Ovary (tissue), 9 donors: ENCODE measurements around the gene WWTR1. TPM values are rescaled to one million over a fixed set of nuclear protein-coding genes. Genes with fewer than 3 reads are reported as not detected.

Experiments
- DNase-seq, 5 donors: peaks; one replicate each; pipeline ENCODE4 v3.0.0-alpha.2; 2019 to 2020
- H3K27ac ChIP-seq, 2 donors: fragments of 200-600 bp; one replicate each; pipeline versions ENCODE4 v1.5.1 to v1.8.0; 2019 to 2022
- H3K27me3 ChIP-seq: fragments of 200-600 bp; one replicate; pipeline ENCODE4 v1.8.0; 2022
- H3K36me3 ChIP-seq: fragments of 200-600 bp; sonication (generic); one replicate; pipeline ENCODE4 v1.5.1; 2019
- H3K4me1 ChIP-seq: one replicate; pipeline ENCODE4 v1.8.1; 2013; ENCODE audit warnings: mild to moderate bottlenecking, moderate library complexity; ENCODE audit not compliant: insufficient read depth
- H3K4me3 ChIP-seq: fragments of 200-600 bp; sonication (generic); one replicate; pipeline ENCODE4 v1.5.1; 2017
- H3K9me3 ChIP-seq, 2 donors: fragments of 200-600 bp in 1 of 2; sonication (generic) in 1 of 2; one replicate each; pipeline versions ENCODE4 v1.5.1 to v1.8.1; 2013 to 2019; ENCODE audit warnings: mild to moderate bottlenecking in 1 of 2, moderate library complexity in 1 of 2
- CTCF ChIP-seq, 3 donors: fragments of 450-650 bp in 2 of 3; fragments of 200-600 bp in 1 of 3; IDR thresholded peaks; one replicate each; pipeline versions ENCODE4 v1.5.1 to v1.8.0; 2016 to 2022; ENCODE audit warnings: antibody characterized with exemption in 3 of 3, mild to moderate bottlenecking in 1 of 3
- EP300 ChIP-seq: sonication (generic); formaldehyde crosslinking; IDR thresholded peaks from one replicate; pipeline ENCODE4 v1.6.1; 2017; ENCODE audit warnings: antibody characterized with exemption
- POLR2A ChIP-seq: fragments of 450-650 bp; IDR thresholded peaks from one replicate; pipeline ENCODE4 v1.6.1; 2017; ENCODE audit warnings: antibody characterized with exemption, mild to moderate bottlenecking, moderate library complexity
- WGBS, 3 donors: extraction: QIAGEN DNeasy Blood & Tissue Kit in 1 of 3; methylation state at CpG; one replicate each; pipeline versions ENCODE4 v1.1.5 to v1.1.7; 2013 to 2017; 5-methylcytosine and 5-hydroxymethylcytosine counted together
- intact Hi-C, 4 donors: fragments of 100-400 bp; cut with DNase I; formaldehyde crosslinking; loops; one replicate each; pipeline versions ENCODE4 v1.11.0 to v1.15.1; 2022 to 2023
- polyA plus RNA-seq, 2 donors: library from polyadenylated mRNA; stranded (reverse); fragments of 200-250 nt in 1 of 2; fragments of 350-450 nt in 1 of 2; fragmentation: Illumina TruSeq in 1 of 2; extraction: RNeasy Lipid Tissue Mini Kit (QIAGEN cat#74804) in 1 of 2; gene quantifications; one replicate each; pipeline ENCODE4 v1.2.3, GENCODE V29; 2013 to 2014
- total RNA-seq, 7 donors: library from RNA; depleted of rRNA in 2 of 7; stranded (reverse); fragments of >200 nt in 2 of 7; fragmentation: NEBNext Ultra II Directional in 3 of 7; extraction: Animal tissue kit (Norgen Biotek cat#: 25700) in 3 of 7; gene quantifications; one replicate each; pipeline versions ENCODE4 v1.1.0 to v1.2.4, GENCODE V29; 2016 to 2023
- donor health status: DM: no; HTN: no; CAD: no; lungs with moderate emphysema.
- donor health status: DM: no; HTN: no; CAD: no.
- donor health status: Bipolar disorder and iron deficiency.
- donor health status: DM: yes; HTN: yes; CAD: no.
- donor health status: DM: no; HTN: no; CAD: no.
- donor health status: DM: yes; HTN: yes; CAD: no.

WWTR1 gene
- total and polyA plus RNA-seq, 9 donors = 65.4 to 160 (median 96.4) TPM

GRCh38 chr3:149586871-149587270 lies 71.0 kb downstream of the WWTR1 start:
- Histone ChIP-seq H3K27ac (no peak overlapping the region), H3K36me3 (no peaks in the 10 kb centered on the region), H3K4me1 (peaks cover 12% of the 10 kb centered on the region), H3K27me3 (no peaks in the 10 kb centered on the region), H3K9me3 (no peaks in the 10 kb centered on the region), H3K4me3 (no peak overlapping the region)
- intact Hi-C loops = loop anchor here in 1 of 4 donors (10.0 kb wide), 1 partner anchor 68 kb away; the partner anchor contains the start of gene WWTR1
- 88 to 96% (median 92%) methylated on average over 1 of the region's 1 CpG for WGBS, 3 donors
- no peak for DNase-seq
- TF ChIP-seq POLR2A (no peak), EP300 (no peak), CTCF (IDR thresholded peaks at IDR 0.05) (no peak)

DNA sequence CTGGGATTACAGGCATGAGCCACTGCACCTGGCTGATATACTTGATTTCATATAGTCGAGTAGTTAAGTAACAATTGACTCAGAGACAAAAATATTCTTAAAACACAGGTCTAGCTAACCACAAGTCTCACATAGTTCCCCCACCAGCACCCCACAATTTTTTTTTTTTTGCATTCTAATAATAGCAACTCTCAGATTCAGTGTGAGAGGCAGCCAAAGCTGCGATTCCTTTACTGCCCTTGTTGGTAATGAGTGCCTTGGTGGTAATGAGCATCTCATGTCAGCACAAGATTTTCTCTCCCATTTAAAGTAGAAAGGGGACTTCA lies 72.5 kb downstream of the WWTR1 start:
- Histone ChIP-seq H3K36me3 (no peaks in the 10 kb centered on the region), H3K27me3 (no peaks in the 10 kb centered on the region), H3K4me1 (peaks cover 17% of the 10 kb centered on the region)

DNA sequence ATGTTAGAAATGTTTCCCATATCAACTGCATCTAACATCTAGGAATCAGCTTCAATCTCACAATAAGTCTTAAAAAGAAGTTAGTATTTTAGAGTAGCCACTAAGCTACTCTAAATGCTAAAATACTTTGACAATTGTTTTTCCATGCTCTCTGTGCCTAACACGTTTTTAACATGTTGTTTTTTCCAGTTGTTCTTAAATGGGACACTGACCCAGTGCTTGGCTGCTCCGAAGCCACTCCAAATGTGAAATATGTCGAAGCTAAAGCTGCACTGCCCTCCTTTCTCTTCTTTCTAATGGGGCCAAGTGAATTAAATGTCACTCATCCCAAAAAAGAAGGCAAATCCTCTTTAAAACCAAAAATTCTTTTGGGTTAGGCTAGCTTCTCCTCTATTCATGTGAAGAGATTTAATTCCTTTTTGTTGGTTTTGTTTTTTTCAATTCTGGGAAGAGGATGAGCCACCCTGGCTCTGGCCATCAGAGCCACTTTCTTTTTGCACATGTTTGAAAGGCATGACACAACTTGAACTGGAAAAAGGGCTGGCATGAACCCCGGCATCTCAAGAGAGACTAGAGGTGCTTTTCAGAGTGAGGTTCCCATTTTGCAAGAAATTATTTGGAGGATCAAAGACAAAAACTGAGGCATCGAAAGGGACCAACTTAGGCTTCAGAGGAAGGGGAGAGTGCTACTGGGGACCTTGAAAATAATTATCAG lies 73.7 kb downstream of the WWTR1 start:
- H3K36me3 ChIP-seq = no peaks in the 10 kb centered on the region
- no peaks in the 10 kb centered on the region for H3K27me3 ChIP-seq
- no peak overlapping the region for H3K4me3 ChIP-seq
- H3K9me3 ChIP-seq = no peaks in the 10 kb centered on the region
- TF ChIP-seq CTCF (IDR thresholded peaks at IDR 0.05) (no peak), EP300 (no peak), POLR2A (no peak)
- intact Hi-C loops = loop anchor here in 1 of 4 donors (10.0 kb wide), 1 partner anchor 71 kb away; the partner anchor contains the start of gene WWTR1
- WGBS, 3 donors = 45 to 48% (median 46%) methylated on average over 5 of the region's 5 CpGs
- no peak for DNase-seq
- H3K27ac ChIP-seq = no peak overlapping the region
- H3K4me1 ChIP-seq = peaks cover 19% of the 10 kb centered on the region

More for the DNA sequence above, 72.5 kb downstream of the WWTR1 start:
- Histone ChIP-seq H3K9me3 (no peaks in the 10 kb centered on the region), H3K27ac (no peak overlapping the region), H3K4me3 (no peak overlapping the region)
- DNase-seq = no peak
- no peak for TF ChIP-seq CTCF (IDR thresholded peaks at IDR 0.05)
- no peak for TF ChIP-seq POLR2A
- no peak for TF ChIP-seq EP300
- 65 to 84% (median 65%) methylated on average over 2 of the region's 2 CpGs for WGBS, 3 donors
- intact Hi-C loops = loop anchor here in 1 of 4 donors (10.0 kb wide), 1 partner anchor 69 kb away; the partner anchor contains the start of gene WWTR1

DNA sequence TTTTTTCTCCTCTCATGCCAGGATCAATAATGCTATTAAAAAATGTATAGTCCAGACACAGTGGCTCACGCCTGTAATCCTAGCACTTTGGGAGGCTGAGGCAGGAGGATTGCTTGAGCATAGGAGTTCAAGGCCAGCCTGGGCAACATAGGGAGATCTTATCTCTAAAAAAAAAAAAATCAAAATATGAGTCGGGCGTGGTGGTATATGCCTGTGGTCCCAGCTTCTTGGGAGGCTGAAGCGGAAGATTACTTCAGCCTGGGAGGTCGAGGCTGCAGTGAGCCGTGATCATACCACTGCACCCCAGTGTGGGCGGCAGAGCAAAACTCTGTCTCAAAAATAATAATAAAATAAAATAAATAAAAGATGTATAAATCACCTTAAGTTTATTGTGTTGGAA lies 75.4 kb downstream of the WWTR1 start:
- intact Hi-C loops = loop anchor here in 1 of 4 donors (10.0 kb wide), 1 partner anchor 72 kb away; the partner anchor contains the start of gene WWTR1
- WGBS, 3 donors = 17 to 27% (median 18%) methylated on average over 7 of the region's 7 CpGs
- no peak for TF ChIP-seq POLR2A
- no peak for TF ChIP-seq EP300
- no peak for TF ChIP-seq CTCF (IDR thresholded peaks at IDR 0.05)

More for the DNA sequence above, 75.4 kb downstream of the WWTR1 start:
- Histone ChIP-seq H3K27ac (peak overlapping the region in 1 of 2 donors; percentile 52), H3K4me3 (no peak overlapping the region), H3K9me3 (no peaks in the 10 kb centered on the region), H3K36me3 (no peaks in the 10 kb centered on the region), H3K4me1 (peaks cover 23% of the 10 kb centered on the region), H3K27me3 (no peaks in the 10 kb centered on the region)
- no peak for DNase-seq
